WTC11 (cell line): ENCODE data around the gene PIGZ.

ENCODE experiments used
- AFF4 ChIP-seq: sonication (generic); formaldehyde crosslinking; IDR thresholded peaks from 2 replicates; pipeline ENCODE4 v1.8.1; 2023; ENCODE audit warnings: mild to moderate bottlenecking, missing genetic modification reagents, borderline replicate concordance
- ATF2 ChIP-seq: sonication (generic); formaldehyde crosslinking; IDR thresholded peaks from 2 replicates; pipeline ENCODE4 v1.8.1; 2022; ENCODE audit warnings: low read depth, missing genetic modification reagents, borderline replicate concordance
- ATF3 ChIP-seq: sonication (generic); formaldehyde crosslinking; conservative IDR thresholded peaks from 2 replicates; pipeline ENCODE4 v1.8.1; 2022; ENCODE audit warnings: mild to moderate bottlenecking, missing genetic modification reagents
- CREB1 ChIP-seq: sonication (generic); formaldehyde crosslinking; IDR thresholded peaks from 2 replicates; pipeline ENCODE4 v1.8.0; 2023; ENCODE audit warnings: mild to moderate bottlenecking, missing genetic modification reagents
- CTCF ChIP-seq: fragments of 200-600 bp; IDR thresholded peaks from 2 replicates; pipeline ENCODE4 v1.8.0; 2022; ENCODE audit warnings: antibody characterized with exemption
- ETV6 ChIP-seq: sonication (generic); formaldehyde crosslinking; IDR thresholded peaks from 2 replicates; pipeline ENCODE4 v1.8.1; 2022; ENCODE audit warnings: mild to moderate bottlenecking, missing genetic modification reagents
- HMGXB4 ChIP-seq: sonication (generic); formaldehyde crosslinking; IDR thresholded peaks from 2 replicates; pipeline ENCODE4 v1.8.1; 2023; ENCODE audit warnings: mild to moderate bottlenecking, moderate library complexity, missing genetic modification reagents
- MAX ChIP-seq: sonication (generic); formaldehyde crosslinking; IDR thresholded peaks from 2 replicates; pipeline ENCODE4 v1.8.0; 2022; ENCODE audit warnings: mild to moderate bottlenecking, missing genetic modification reagents
- NR2C2 ChIP-seq: sonication (generic); formaldehyde crosslinking; IDR thresholded peaks from 2 replicates; pipeline ENCODE4 v1.8.0; 2022; ENCODE audit warnings: mild to moderate bottlenecking, missing genetic modification reagents
- SMAD3 ChIP-seq: sonication (generic); formaldehyde crosslinking; IDR thresholded peaks from 2 replicates; pipeline ENCODE4 v1.8.0; 2022; ENCODE audit warnings: missing genetic modification reagents, mild to moderate bottlenecking, borderline replicate concordance
- SP1 ChIP-seq: sonication (generic); formaldehyde crosslinking; conservative IDR thresholded peaks from 2 replicates; pipeline ENCODE4 v1.8.1; 2022; ENCODE audit warnings: missing genetic modification reagents
- ZBTB21 ChIP-seq: sonication (generic); formaldehyde crosslinking; IDR thresholded peaks from 2 replicates; pipeline ENCODE4 v1.8.1; 2023; ENCODE audit warnings: mild to moderate bottlenecking, missing genetic modification reagents, borderline replicate concordance
- ZNF416 ChIP-seq: fragments of 250-450 bp; sonication (Bioruptor Pico); IDR thresholded peaks from 2 replicates; pipeline ENCODE4 v1.9.0; 2021; ENCODE audit warnings: mild to moderate bottlenecking, inconsistent platforms

- TF ChIP-seq SMAD3 (CRISPR knock-in tag) (no peak), CTCF (no peak), ZBTB21 (CRISPR knock-in tag) (no peak), HMGXB4 (CRISPR knock-in tag) (no peak), NR2C2 (no peak), ETV6 (CRISPR knock-in tag) (no peak), MAX (no peak), SP1 (no peak), ATF2 (no peak), ATF3 (no peak), ZNF416 (CRISPR knock-in tag) (no peak), CREB1 (CRISPR knock-in tag) (no peak), AFF4 (no peak)
These were observed 28.0 kb upstream of the PIGZ start for GRCh38 chr3:196996454-196997265.
